ENCODE results near the gene STRIP1.

STRIP1 gene

GRCh38 chr1:110034451-110035235 lies at the start of gene STRIP1:
Gene STRIP1, plus strand, starts transcription at chr1:110034624. Its CDS starts 14 bp downstream, at chr1:110034638.
- no peaks in the 10 kb centered on the region for H3K9me3 Mint-ChIP-seq
- H3K27me3 Mint-ChIP-seq, result no peaks in the 10 kb centered on the region
- H3K27ac Mint-ChIP-seq, result peak within 1 kb of the TSS; percentile 80
- ATAC-seq, result peak; percentile 98
- H3K36me3 Mint-ChIP-seq, result peaks cover 17% of the 10 kb centered on the region
- peaks cover 31% of the 10 kb centered on the region for H3K4me1 Mint-ChIP-seq
- H3K4me3 Mint-ChIP-seq, result peak within 1 kb of the TSS; percentile 91

- Mint-ChIP-seq H3K27me3 (no peaks in the 10 kb centered on the region), H3K36me3 (peaks cover 5% of the 10 kb centered on the region), H3K9me3 (no peaks in the 10 kb centered on the region), H3K27ac (peak overlapping the region; percentile 97), H3K4me1 (peaks cover 34% of the 10 kb centered on the region), H3K4me3 (peak overlapping the region; percentile 96)
- ATAC-seq, result no peak
Observed at GRCh38 chr1:109985247-109986053, 49.0 kb upstream of the STRIP1 start.

GRCh38 chr1:109986054-109986444 lies 48.4 kb upstream of the STRIP1 start:
- peaks cover 38% of the 10 kb centered on the region for H3K4me1 Mint-ChIP-seq
- no peak for ATAC-seq
- H3K9me3 Mint-ChIP-seq, result no peaks in the 10 kb centered on the region

GRCh38 chr1:109988349-109988914 lies 46.0 kb upstream of the STRIP1 start:
- H3K27ac Mint-ChIP-seq, result no peak overlapping the region

More at GRCh38 chr1:109986054-109986444, 48.4 kb upstream of the STRIP1 start:
- H3K36me3 Mint-ChIP-seq, result peaks cover 6% of the 10 kb centered on the region
- H3K27me3 Mint-ChIP-seq, result no peaks in the 10 kb centered on the region
- H3K4me3 Mint-ChIP-seq, result peak overlapping the region; percentile 96
- peak overlapping the region; percentile 97 for H3K27ac Mint-ChIP-seq

GRCh38 chr1:109989506-109990301 lies 44.7 kb upstream of the STRIP1 start:
- peaks cover 42% of the 10 kb centered on the region for H3K4me1 Mint-ChIP-seq
- no peaks in the 10 kb centered on the region for H3K27me3 Mint-ChIP-seq
- no peak overlapping the region for H3K4me3 Mint-ChIP-seq
- H3K9me3 Mint-ChIP-seq, result no peaks in the 10 kb centered on the region
- H3K36me3 Mint-ChIP-seq, result peaks cover 15% of the 10 kb centered on the region
- H3K27ac Mint-ChIP-seq, result no peak overlapping the region
- no peak for ATAC-seq

More at GRCh38 chr1:109988349-109988914, 46.0 kb upstream of the STRIP1 start:
- H3K9me3 Mint-ChIP-seq, result no peaks in the 10 kb centered on the region
- H3K4me1 Mint-ChIP-seq, result peaks cover 42% of the 10 kb centered on the region
- H3K36me3 Mint-ChIP-seq, result peaks cover 15% of the 10 kb centered on the region
- H3K27me3 Mint-ChIP-seq, result no peaks in the 10 kb centered on the region
- no peak for ATAC-seq
- no peak overlapping the region for H3K4me3 Mint-ChIP-seq

GRCh38 chr1:109990302-109990653 lies 44.1 kb upstream of the STRIP1 start:
- Mint-ChIP-seq H3K4me3 (no peak overlapping the region), H3K36me3 (peaks cover 15% of the 10 kb centered on the region), H3K4me1 (peaks cover 40% of the 10 kb centered on the region), H3K27me3 (no peaks in the 10 kb centered on the region), H3K27ac (no peak overlapping the region), H3K9me3 (no peaks in the 10 kb centered on the region)
- ATAC-seq, result no peak

GRCh38 chr1:109991400-109991925 lies 43.0 kb upstream of the STRIP1 start:
- peaks cover 29% of the 10 kb centered on the region for H3K4me1 Mint-ChIP-seq
- no peak for ATAC-seq
- H3K27ac Mint-ChIP-seq, result no peak overlapping the region
- no peak overlapping the region for H3K4me3 Mint-ChIP-seq
- H3K27me3 Mint-ChIP-seq, result no peaks in the 10 kb centered on the region
- H3K9me3 Mint-ChIP-seq, result no peaks in the 10 kb centered on the region
- peaks cover 26% of the 10 kb centered on the region for H3K36me3 Mint-ChIP-seq

GRCh38 chr1:109993885-109994284 lies 40.5 kb upstream of the STRIP1 start:
- peaks cover 36% of the 10 kb centered on the region for H3K36me3 Mint-ChIP-seq
- H3K4me1 Mint-ChIP-seq, result peaks cover 27% of the 10 kb centered on the region
- H3K9me3 Mint-ChIP-seq, result no peaks in the 10 kb centered on the region
- no peak overlapping the region for H3K27ac Mint-ChIP-seq
- ATAC-seq, result no peak
- no peaks in the 10 kb centered on the region for H3K27me3 Mint-ChIP-seq
- no peak overlapping the region for H3K4me3 Mint-ChIP-seq

GRCh38 chr1:109994654-109995053 lies 39.8 kb upstream of the STRIP1 start:
- no peak overlapping the region for H3K27ac Mint-ChIP-seq
- no peaks in the 10 kb centered on the region for H3K27me3 Mint-ChIP-seq
- H3K4me3 Mint-ChIP-seq, result no peak overlapping the region
- no peak for ATAC-seq
- peaks cover 26% of the 10 kb centered on the region for H3K4me1 Mint-ChIP-seq
- no peaks in the 10 kb centered on the region for H3K9me3 Mint-ChIP-seq
- peaks cover 36% of the 10 kb centered on the region for H3K36me3 Mint-ChIP-seq

GRCh38 chr1:109995536-109995935 lies 38.9 kb upstream of the STRIP1 start:
- no peak for ATAC-seq
- Mint-ChIP-seq H3K4me1 (peaks cover 19% of the 10 kb centered on the region), H3K9me3 (no peaks in the 10 kb centered on the region), H3K36me3 (peaks cover 31% of the 10 kb centered on the region), H3K27ac (no peak overlapping the region), H3K4me3 (no peak overlapping the region), H3K27me3 (no peaks in the 10 kb centered on the region)

GRCh38 chr1:109996476-109996875 lies 37.9 kb upstream of the STRIP1 start:
- peaks cover 26% of the 10 kb centered on the region for H3K36me3 Mint-ChIP-seq
- no peak overlapping the region for H3K4me3 Mint-ChIP-seq
- H3K27ac Mint-ChIP-seq, result no peak overlapping the region
- peaks cover 11% of the 10 kb centered on the region for H3K4me1 Mint-ChIP-seq
- no peak for ATAC-seq
- no peaks in the 10 kb centered on the region for H3K27me3 Mint-ChIP-seq
- H3K9me3 Mint-ChIP-seq, result no peaks in the 10 kb centered on the region

- no peak for ATAC-seq
- Mint-ChIP-seq H3K27ac (no peak overlapping the region), H3K9me3 (no peaks in the 10 kb centered on the region), H3K27me3 (no peaks in the 10 kb centered on the region), H3K4me3 (no peak overlapping the region), H3K36me3 (peaks cover 21% of the 10 kb centered on the region), H3K4me1 (peaks cover 10% of the 10 kb centered on the region)
Observed at GRCh38 chr1:109997204-109997866, 37.1 kb upstream of the STRIP1 start.

GRCh38 chr1:109997867-109998229 lies 36.6 kb upstream of the STRIP1 start:
- H3K4me3 Mint-ChIP-seq, result no peak overlapping the region
- H3K4me1 Mint-ChIP-seq, result peaks cover 15% of the 10 kb centered on the region
- no peaks in the 10 kb centered on the region for H3K9me3 Mint-ChIP-seq
- H3K36me3 Mint-ChIP-seq, result peaks cover 21% of the 10 kb centered on the region
- no peak overlapping the region for H3K27ac Mint-ChIP-seq
- ATAC-seq, result no peak
- H3K27me3 Mint-ChIP-seq, result no peaks in the 10 kb centered on the region

GRCh38 chr1:110002695-110003094 lies 31.7 kb upstream of the STRIP1 start:
- peaks cover 39% of the 10 kb centered on the region for H3K4me1 Mint-ChIP-seq
- no peaks in the 10 kb centered on the region for H3K9me3 Mint-ChIP-seq
- H3K4me3 Mint-ChIP-seq, result no peak overlapping the region
- peak overlapping the region; percentile 73 for H3K27ac Mint-ChIP-seq
- ATAC-seq, result no peak
- H3K27me3 Mint-ChIP-seq, result no peaks in the 10 kb centered on the region
- peaks cover 8% of the 10 kb centered on the region for H3K36me3 Mint-ChIP-seq

All from stimulated activated memory B cell treated with anti-CD40 and anti-IgM and Interleukin-4, amounts not matched to agents 10 μg/mL and 1 μg/mL and 100 μg/mL, for 72 hours (primary cell).